ENCODE measurements around the gene ZNF565. TPM values are rescaled to one million over a fixed set of nuclear protein-coding genes. Genes with fewer than 3 reads are reported as not detected.

Gene ZNF565
- total RNA-seq, 1 experiment from 2014 or later, result 3.0 TPM

DNA sequence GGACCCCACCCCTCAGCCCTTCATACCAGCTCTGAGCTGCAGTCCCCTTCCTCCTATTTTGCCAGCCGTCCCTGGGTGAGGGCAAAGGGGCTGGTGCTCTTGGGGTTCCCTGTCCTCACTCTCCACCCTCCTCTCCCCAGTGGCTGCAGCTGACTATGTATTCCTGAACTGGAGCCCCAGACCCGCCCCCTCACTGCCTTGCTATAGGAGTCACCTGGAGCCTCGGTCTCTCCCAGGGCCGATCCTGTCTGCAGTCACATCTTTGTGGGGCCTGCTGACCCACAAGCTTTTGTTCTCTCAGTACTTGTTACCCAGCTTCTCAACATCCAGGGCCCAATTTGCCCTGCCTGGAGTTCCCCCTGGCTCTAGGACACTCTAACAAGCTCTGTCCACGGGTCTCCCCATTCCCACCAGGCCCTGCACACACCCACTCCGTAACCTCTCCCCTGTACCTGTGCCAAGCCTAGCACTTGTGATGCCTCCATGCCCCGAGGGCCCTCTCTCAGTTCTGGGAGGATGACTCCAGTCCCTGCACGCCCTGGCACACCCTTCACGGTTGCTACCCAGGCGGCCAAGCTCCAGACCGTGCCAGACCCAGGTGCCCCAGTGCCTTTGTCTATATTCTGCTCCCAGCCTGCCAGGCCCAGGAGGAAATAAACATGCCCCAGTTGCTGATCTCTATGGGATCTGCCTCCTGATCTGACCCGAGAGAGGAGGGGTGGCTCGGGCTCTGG is 64.6 kb downstream of the ZNF565 start:
- POLR2A ChIA-PET (ENCODE audit: unreplicated experiment), result no interaction called here
- Histone ChIP-seq H4K20me1 (ENCODE audit: low read length) (no peaks in the 10 kb centered on the region), H3K4me3 (ENCODE audit: low read length) (no peak overlapping the region), H2AFZ (ENCODE audit: low read length) (no peak overlapping the region), H3K4me1 (ENCODE audit: insufficient read depth, low read length) (no peaks in the 10 kb centered on the region), H3K79me2 (ENCODE audit: low read length) (no peaks in the 10 kb centered on the region), H3K27ac (ENCODE audit: low read length) (no peak overlapping the region), H3K36me3 (ENCODE audit: low read depth, low read length) (peaks cover 10% of the 10 kb centered on the region), H3K4me2 (ENCODE audit: low read length) (no peak overlapping the region), H3K9ac (ENCODE audit: low read length) (no peak overlapping the region), H3K27me3 (ENCODE audit: low read length) (no peaks in the 10 kb centered on the region), H3K9me2 (replicated peaks; ENCODE audit: low read length) (no peaks in the 10 kb centered on the region), H3K9me3 (ENCODE audit: low read length) (no peaks in the 10 kb centered on the region), H3F3A (ENCODE audit: low read length, unreplicated experiment) (no peaks in the 10 kb centered on the region)
- intact Hi-C loops (cut with micrococcal nuclease), result no loop called here
- BruUV-seq (replicated peaks), result TSS peak; percentile 76
- DNase-seq (no peak), ATAC-seq (peak; percentile 30; the same call in 1 of the 2 replicates)
- TF ChIP-seq, protein P1, sequence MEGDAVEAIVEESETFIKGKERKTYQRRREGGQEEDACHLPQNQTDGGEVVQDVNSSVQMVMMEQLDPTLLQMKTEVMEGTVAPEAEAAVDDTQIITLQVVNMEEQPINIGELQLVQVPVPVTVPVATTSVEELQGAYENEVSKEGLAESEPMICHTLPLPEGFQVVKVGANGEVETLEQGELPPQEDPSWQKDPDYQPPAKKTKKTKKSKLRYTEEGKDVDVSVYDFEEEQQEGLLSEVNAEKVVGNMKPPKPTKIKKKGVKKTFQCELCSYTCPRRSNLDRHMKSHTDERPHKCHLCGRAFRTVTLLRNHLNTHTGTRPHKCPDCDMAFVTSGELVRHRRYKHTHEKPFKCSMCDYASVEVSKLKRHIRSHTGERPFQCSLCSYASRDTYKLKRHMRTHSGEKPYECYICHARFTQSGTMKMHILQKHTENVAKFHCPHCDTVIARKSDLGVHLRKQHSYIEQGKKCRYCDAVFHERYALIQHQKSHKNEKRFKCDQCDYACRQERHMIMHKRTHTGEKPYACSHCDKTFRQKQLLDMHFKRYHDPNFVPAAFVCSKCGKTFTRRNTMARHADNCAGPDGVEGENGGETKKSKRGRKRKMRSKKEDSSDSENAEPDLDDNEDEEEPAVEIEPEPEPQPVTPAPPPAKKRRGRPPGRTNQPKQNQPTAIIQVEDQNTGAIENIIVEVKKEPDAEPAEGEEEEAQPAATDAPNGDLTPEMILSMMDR (conservative IDR thresholded peaks at IDR 0.05; ENCODE audit: low read depth, low read length), result no peak
- TF ChIP-seq EZH2phosphoT487 (IDR thresholded peaks at IDR 0.05; ENCODE audit: borderline replicate concordance, low read length) (no peak), EZH2 (IDR thresholded peaks at IDR 0.05; ENCODE audit: low read length, unreplicated experiment) (no peak)
- CTCF ChIA-PET, result no interaction called here

DNA sequence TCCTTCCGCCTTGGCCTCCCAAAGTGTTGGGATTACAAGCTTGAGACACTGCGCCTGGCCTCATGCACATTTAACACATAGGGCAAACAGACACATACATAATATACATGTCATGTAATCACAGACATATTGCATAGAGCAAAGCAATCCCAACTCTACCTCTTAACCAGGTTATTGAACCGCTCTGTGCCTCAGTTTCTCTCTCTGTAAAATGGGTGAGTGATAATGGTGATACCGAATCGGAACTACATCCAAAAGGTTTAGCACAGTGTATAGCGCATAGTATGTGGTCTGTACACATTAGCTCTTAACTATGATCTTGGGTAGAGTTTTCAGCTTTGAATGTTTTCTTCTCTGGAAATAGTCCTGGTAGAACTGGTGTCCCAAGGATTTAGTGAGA is 69.8 kb downstream of the ZNF565 start:
- POLR2A ChIA-PET (ENCODE audit: unreplicated experiment), result no interaction called here

More for the DNA sequence above, 69.8 kb downstream of the ZNF565 start:
- intact Hi-C loops (cut with micrococcal nuclease), result no loop called here
- CTCF ChIA-PET, result no interaction called here
- Histone ChIP-seq H3K27ac (ENCODE audit: low read length) (no peak overlapping the region), H3K27me3 (ENCODE audit: low read length) (no peaks in the 10 kb centered on the region), H3F3A (ENCODE audit: low read length, unreplicated experiment) (no peaks in the 10 kb centered on the region), H4K20me1 (ENCODE audit: low read length) (peaks cover 7% of the 10 kb centered on the region; the same call in 1 of the 2 replicates), H3K79me2 (ENCODE audit: low read length) (peaks cover 29% of the 10 kb centered on the region), H3K4me2 (ENCODE audit: low read length) (no peak overlapping the region), H3K4me1 (ENCODE audit: insufficient read depth, low read length) (peaks cover 7% of the 10 kb centered on the region), H3K9ac (ENCODE audit: low read length) (no peak overlapping the region), H3K9me2 (replicated peaks; ENCODE audit: low read length) (no peaks in the 10 kb centered on the region), H3K4me3 (ENCODE audit: low read length) (no peak overlapping the region), H2AFZ (ENCODE audit: low read length) (no peak overlapping the region), H3K9me3 (ENCODE audit: low read length) (no peaks in the 10 kb centered on the region), H3K36me3 (ENCODE audit: low read depth, low read length) (peaks cover 19% of the 10 kb centered on the region)
- no TSS peak for BruUV-seq (replicated peaks)
- TF ChIP-seq EZH2phosphoT487 (IDR thresholded peaks at IDR 0.05; ENCODE audit: borderline replicate concordance, low read length) (no peak), EZH2 (IDR thresholded peaks at IDR 0.05; ENCODE audit: low read length, unreplicated experiment) (no peak)
- TF ChIP-seq, protein P1 (conservative IDR thresholded peaks at IDR 0.05; ENCODE audit: low read depth, low read length), result no peak
- DNase-seq, result no peak
- no peak for ATAC-seq

Measured in PC-3 (cell line).